HepG2 (cell line): ENCODE results near the gene GGA1. TPM values are rescaled to one million over a fixed set of nuclear protein-coding genes. Genes with fewer than 3 reads are reported as not detected.
A peak's percentile ranks its signal among the peaks of the same experiment; 100 is the strongest.

Experiments
- BRCA1 ChIP-seq: sonication (generic); formaldehyde crosslinking; IDR thresholded peaks from 2 replicates; pipeline ENCODE4 v1.4.0; 2020; ENCODE audit warnings: missing genetic modification reagents
- HHEX ChIP-seq: IDR thresholded peaks from 2 replicates; pipeline ENCODE4 v1.6.1; 2016; ENCODE audit warnings: control low read depth
- HNRNPK ChIP-seq: fragments of 200-400 bp; formaldehyde crosslinking; IDR thresholded peaks from 2 replicates; pipeline ENCODE4 v1.6.1; 2018; ENCODE audit warnings: low read length, low read depth, moderate library complexity, mild to moderate bottlenecking; ENCODE audit not compliant: poor library complexity, severe bottlenecking
- MEF2D ChIP-seq: sonication (generic); formaldehyde crosslinking; IDR thresholded peaks from 2 replicates; pipeline ENCODE4 v1.5.1; 2020; ENCODE audit warnings: mild to moderate bottlenecking, missing genetic modification reagents
- RARA ChIP-seq: IDR thresholded peaks from 2 replicates; pipeline ENCODE4 v1.6.1; 2016; ENCODE audit warnings: missing genetic modification reagents, missing compliant biosample characterization
- SOX6 ChIP-seq, 2 experiments: fragments of 450-650 bp in 1 of 2; sonication (generic) in 1 of 2; formaldehyde crosslinking in 1 of 2; IDR thresholded peaks; 2 replicates each; pipeline versions ENCODE4 v1.4.0 to v1.6.1; 2017 to 2020; ENCODE audit warnings: antibody characterized with exemption in 1 of 2, mild to moderate bottlenecking in 1 of 2, missing genetic modification reagents in 1 of 2
- SUZ12 ChIP-seq: fragments of 150-350 bp; IDR thresholded peaks from 2 replicates; pipeline ENCODE4 v1.6.1; 2014; ENCODE audit warnings: low read depth, low read length
- TFAP4 ChIP-seq: sonication (generic); IDR thresholded peaks from 2 replicates; pipeline ENCODE4 v1.6.1; 2016; ENCODE audit warnings: low read depth, borderline replicate concordance
- ZBTB7A ChIP-seq: sonication (generic); formaldehyde crosslinking; IDR thresholded peaks from 2 replicates; pipeline ENCODE4 v1.8.0; 2022; ENCODE audit warnings: mild to moderate bottlenecking, missing genetic modification reagents
- ZNF101 ChIP-seq: sonication (generic); formaldehyde crosslinking; IDR thresholded peaks from 2 replicates; pipeline ENCODE4 v1.4.0; 2020; ENCODE audit warnings: mild to moderate bottlenecking, low read depth, missing genetic modification reagents, borderline replicate concordance
- ZNF207 ChIP-seq: fragments of 450-650 bp; IDR thresholded peaks from 2 replicates; pipeline ENCODE4 v1.6.1; 2016; ENCODE audit warnings: antibody characterized with exemption, borderline replicate concordance
- ZNF224 ChIP-seq: sonication (generic); formaldehyde crosslinking; IDR thresholded peaks from 2 replicates; pipeline ENCODE4 v1.5.0; 2020; ENCODE audit warnings: mild to moderate bottlenecking, missing genetic modification reagents
- ZNF33B ChIP-seq: sonication (generic); formaldehyde crosslinking; IDR thresholded peaks from 2 replicates; pipeline ENCODE4 v1.5.1; 2020; ENCODE audit warnings: mild to moderate bottlenecking, missing genetic modification reagents
- ZNF451 ChIP-seq: sonication (generic); formaldehyde crosslinking; IDR thresholded peaks from 2 replicates; pipeline ENCODE4 v1.5.0; 2020; ENCODE audit warnings: mild to moderate bottlenecking, missing genetic modification reagents
- ZNF569 ChIP-seq: sonication (generic); formaldehyde crosslinking; IDR thresholded peaks from 2 replicates; pipeline ENCODE4 v1.5.0; 2020; ENCODE audit warnings: mild to moderate bottlenecking, missing genetic modification reagents, moderate library complexity, borderline replicate concordance
- ZNF570 ChIP-seq: sonication (generic); formaldehyde crosslinking; IDR thresholded peaks from 2 replicates; pipeline ENCODE4 v1.4.0; 2020; ENCODE audit warnings: mild to moderate bottlenecking, missing genetic modification reagents, borderline replicate concordance
- ZNF850 ChIP-seq: sonication (generic); formaldehyde crosslinking; conservative IDR thresholded peaks from 2 replicates; pipeline ENCODE4 v1.9.0; 2021; ENCODE audit warnings: mild to moderate bottlenecking, missing genetic modification reagents
- ZNF878 ChIP-seq: sonication (generic); formaldehyde crosslinking; IDR thresholded peaks from 2 replicates; pipeline ENCODE4 v1.8.1; 2023; ENCODE audit warnings: mild to moderate bottlenecking, missing genetic modification reagents, moderate library complexity
- ZSCAN9 ChIP-seq: IDR thresholded peaks from 2 replicates; pipeline ENCODE4 v1.6.1; 2016; ENCODE audit warnings: borderline replicate concordance
- polyA plus RNA-seq, 8 experiments: library from polyadenylated mRNA; depleted of rRNA in 3 of 8; stranded (reverse) in 7 of 8; unstranded in 1 of 8; fragments of >200 nt; fragmentation: Illumina TruSeq in 4 of 8; extraction: Trizol in 4 of 8; gene quantifications; 2 replicates each; pipeline versions ENCODE4 v1.2.1 to v1.2.3, GENCODE V29; 2011 to 2016; ENCODE audit warnings: low read depth in 4 of 8, missing spikeins in 1 of 8, mixed read lengths in 1 of 8; ENCODE audit not compliant: insufficient read depth in 1 of 8
- total RNA-seq, 5 experiments: library from RNA; depleted of rRNA; stranded (reverse); fragments of >200 nt; fragmentation: Illumina TruSeq; extraction: Trizol; gene quantifications; 2 replicates each; pipeline ENCODE4 v1.2.3, GENCODE V29; 2016; ENCODE audit warnings: low read depth in 1 of 5
- TF ChIP-seq, protein P1 (sequence below): sonication (generic); formaldehyde crosslinking; IDR thresholded peaks from 2 replicates; pipeline ENCODE4 v1.4.0; 2020; ENCODE audit warnings: missing genetic modification reagents
- TF ChIP-seq, protein P2 (sequence below): IDR thresholded peaks from 2 replicates; pipeline ENCODE4 v1.6.1; 2018; ENCODE audit warnings: missing genetic modification reagents
- TF ChIP-seq, protein P3 (sequence below): sonication (generic); formaldehyde crosslinking; IDR thresholded peaks from 2 replicates; pipeline ENCODE4 v1.4.0; 2020; ENCODE audit warnings: missing genetic modification reagents

Gene GGA1
- total and polyA plus RNA-seq, 2 of the 13 experiments (the other 11 are each of a cell fraction or from before 2014, with no cell fraction given), result 29.1 to 87.2 TPM

DNA sequence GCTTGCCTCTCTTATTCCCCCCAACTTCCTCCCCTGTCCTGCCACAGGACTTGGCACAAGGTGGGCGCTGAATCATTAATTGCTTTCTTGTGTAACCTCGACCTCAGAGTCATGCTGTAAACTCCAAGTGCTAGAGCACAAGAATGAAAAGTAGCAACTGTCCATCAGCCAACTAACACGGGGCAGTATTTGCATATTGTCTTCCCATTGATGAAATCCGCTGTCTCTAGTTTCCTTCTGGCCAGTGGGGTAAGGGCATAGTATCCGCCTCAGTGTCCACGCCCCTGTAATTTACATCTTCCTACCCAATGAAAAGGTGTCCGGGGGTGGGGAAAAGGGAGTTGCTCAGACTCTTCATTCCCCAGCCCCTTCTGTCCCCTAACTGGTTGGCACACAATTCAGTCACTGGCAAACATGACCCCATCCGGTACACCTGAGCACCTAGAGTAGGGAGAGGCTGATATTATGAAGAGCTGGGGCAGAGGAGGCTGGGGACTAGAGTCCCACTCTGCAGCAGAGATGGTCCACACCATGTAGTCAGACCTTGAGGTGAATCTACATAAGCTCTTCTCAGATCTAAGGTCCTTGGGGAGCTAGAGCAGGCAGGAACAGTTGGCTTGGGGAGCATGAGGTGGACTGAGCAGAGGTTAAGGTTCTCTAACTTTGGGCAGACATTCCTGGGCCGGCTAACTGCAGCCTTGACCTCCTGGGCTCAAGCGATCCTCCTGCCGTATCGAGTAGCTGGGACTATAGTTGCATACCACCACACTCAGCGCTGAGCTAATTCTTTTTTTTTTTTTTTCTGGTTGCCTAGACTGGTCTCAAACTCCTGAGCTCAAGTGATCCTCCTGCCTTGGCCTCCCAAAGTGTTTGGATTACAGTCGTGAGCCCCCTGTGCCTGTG, 6.8 kb upstream of the GGA1 start (continued):
- TF ChIP-seq, protein P1, sequence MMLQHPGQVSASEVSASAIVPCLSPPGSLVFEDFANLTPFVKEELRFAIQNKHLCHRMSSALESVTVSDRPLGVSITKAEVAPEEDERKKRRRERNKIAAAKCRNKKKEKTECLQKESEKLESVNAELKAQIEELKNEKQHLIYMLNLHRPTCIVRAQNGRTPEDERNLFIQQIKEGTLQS (CRISPR knock-in tag), result no peak
- no peak for TF ChIP-seq ZNF224 (CRISPR knock-in tag)
- TF ChIP-seq RARA (CRISPR knock-in tag), result no peak
- no peak for TF ChIP-seq ZNF878
- no peak for TF ChIP-seq ZSCAN9 (CRISPR knock-in tag)
- TF ChIP-seq ZNF207, result no peak
- no peak for TF ChIP-seq HHEX (CRISPR knock-in tag)
- TF ChIP-seq ZNF850 (CRISPR knock-in tag), result no peak
- no peak for TF ChIP-seq ZNF569 (CRISPR knock-in tag)
- no peak for TF ChIP-seq BRCA1
- TF ChIP-seq SOX6 (IDR thresholded peaks at IDR 0.05), result no peak
- TF ChIP-seq SOX6 (CRISPR knock-in tag; IDR thresholded peaks at IDR 0.05), result no peak; the same call in 1 of the 2 replicates
- no peak for TF ChIP-seq ZNF33B
- TF ChIP-seq, protein P2, sequence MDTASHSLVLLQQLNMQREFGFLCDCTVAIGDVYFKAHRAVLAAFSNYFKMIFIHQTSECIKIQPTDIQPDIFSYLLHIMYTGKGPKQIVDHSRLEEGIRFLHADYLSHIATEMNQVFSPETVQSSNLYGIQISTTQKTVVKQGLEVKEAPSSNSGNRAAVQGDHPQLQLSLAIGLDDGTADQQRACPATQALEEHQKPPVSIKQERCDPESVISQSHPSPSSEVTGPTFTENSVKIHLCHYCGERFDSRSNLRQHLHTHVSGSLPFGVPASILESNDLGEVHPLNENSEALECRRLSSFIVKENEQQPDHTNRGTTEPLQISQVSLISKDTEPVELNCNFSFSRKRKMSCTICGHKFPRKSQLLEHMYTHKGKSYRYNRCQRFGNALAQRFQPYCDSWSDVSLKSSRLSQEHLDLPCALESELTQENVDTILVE (CRISPR knock-in tag), result no peak
- TF ChIP-seq ZNF101 (CRISPR knock-in tag), result no peak
- TF ChIP-seq TFAP4, result no peak
- TF ChIP-seq MEF2D, result no peak
- TF ChIP-seq, protein P3, sequence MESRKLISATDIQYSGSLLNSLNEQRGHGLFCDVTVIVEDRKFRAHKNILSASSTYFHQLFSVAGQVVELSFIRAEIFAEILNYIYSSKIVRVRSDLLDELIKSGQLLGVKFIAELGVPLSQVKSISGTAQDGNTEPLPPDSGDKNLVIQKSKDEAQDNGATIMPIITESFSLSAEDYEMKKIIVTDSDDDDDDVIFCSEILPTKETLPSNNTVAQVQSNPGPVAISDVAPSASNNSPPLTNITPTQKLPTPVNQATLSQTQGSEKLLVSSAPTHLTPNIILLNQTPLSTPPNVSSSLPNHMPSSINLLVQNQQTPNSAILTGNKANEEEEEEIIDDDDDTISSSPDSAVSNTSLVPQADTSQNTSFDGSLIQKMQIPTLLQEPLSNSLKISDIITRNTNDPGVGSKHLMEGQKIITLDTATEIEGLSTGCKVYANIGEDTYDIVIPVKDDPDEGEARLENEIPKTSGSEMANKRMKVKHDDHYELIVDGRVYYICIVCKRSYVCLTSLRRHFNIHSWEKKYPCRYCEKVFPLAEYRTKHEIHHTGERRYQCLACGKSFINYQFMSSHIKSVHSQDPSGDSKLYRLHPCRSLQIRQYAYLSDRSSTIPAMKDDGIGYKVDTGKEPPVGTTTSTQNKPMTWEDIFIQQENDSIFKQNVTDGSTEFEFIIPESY (CRISPR knock-in tag), result no peak
- TF ChIP-seq ZNF570 (CRISPR knock-in tag), result no peak
- TF ChIP-seq HNRNPK, result no peak
- 0 out of 2 replicates have a peak, but pooled peaks have one; percentile 21 for TF ChIP-seq ZBTB7A (CRISPR knock-in tag)
- TF ChIP-seq SUZ12, result no peak
- no peak for TF ChIP-seq ZNF451 (CRISPR knock-in tag)
